Ovary (tissue), 9 donors: ENCODE results near the gene P2RY8. TPM values are rescaled to one million over a fixed set of nuclear protein-coding genes. Genes with fewer than 3 reads are reported as not detected.
"Not testable (repeated sequence)": the region's sequence is repeated elsewhere in the genome, so short reads cannot be mapped to it uniquely, and the experiment has no call there.

ENCODE experiments used
- DNase-seq, 5 donors: peaks; one replicate each; pipeline ENCODE4 v3.0.0-alpha.2; 2019 to 2020
- H3K27ac ChIP-seq, 2 donors: fragments of 200-600 bp; one replicate each; pipeline versions ENCODE4 v1.5.1 to v1.8.0; 2019 to 2022
- H3K27me3 ChIP-seq: fragments of 200-600 bp; one replicate; pipeline ENCODE4 v1.8.0; 2022
- H3K36me3 ChIP-seq: fragments of 200-600 bp; sonication (generic); one replicate; pipeline ENCODE4 v1.5.1; 2019
- H3K4me1 ChIP-seq: one replicate; pipeline ENCODE4 v1.8.1; 2013; ENCODE audit warnings: mild to moderate bottlenecking, moderate library complexity; ENCODE audit not compliant: insufficient read depth
- H3K4me3 ChIP-seq: fragments of 200-600 bp; sonication (generic); one replicate; pipeline ENCODE4 v1.5.1; 2017
- H3K9me3 ChIP-seq, 2 donors: fragments of 200-600 bp in 1 of 2; sonication (generic) in 1 of 2; one replicate each; pipeline versions ENCODE4 v1.5.1 to v1.8.1; 2013 to 2019; ENCODE audit warnings: mild to moderate bottlenecking in 1 of 2, moderate library complexity in 1 of 2
- EP300 ChIP-seq: sonication (generic); formaldehyde crosslinking; IDR thresholded peaks from one replicate; pipeline ENCODE4 v1.6.1; 2017; ENCODE audit warnings: antibody characterized with exemption
- POLR2A ChIP-seq: fragments of 450-650 bp; IDR thresholded peaks from one replicate; pipeline ENCODE4 v1.6.1; 2017; ENCODE audit warnings: antibody characterized with exemption, mild to moderate bottlenecking, moderate library complexity
- WGBS, 3 donors: extraction: QIAGEN DNeasy Blood & Tissue Kit in 1 of 3; methylation state at CpG; one replicate each; pipeline versions ENCODE4 v1.1.5 to v1.1.7; 2013 to 2017; 5-methylcytosine and 5-hydroxymethylcytosine counted together
- intact Hi-C, 4 donors: fragments of 100-400 bp; cut with DNase I; formaldehyde crosslinking; loops; one replicate each; pipeline versions ENCODE4 v1.11.0 to v1.15.1; 2022 to 2023
- polyA plus RNA-seq, 2 donors: library from polyadenylated mRNA; stranded (reverse); fragments of 200-250 nt in 1 of 2; fragments of 350-450 nt in 1 of 2; fragmentation: Illumina TruSeq in 1 of 2; extraction: RNeasy Lipid Tissue Mini Kit (QIAGEN cat#74804) in 1 of 2; gene quantifications; one replicate each; pipeline ENCODE4 v1.2.3, GENCODE V29; 2013 to 2014
- total RNA-seq, 7 donors: library from RNA; depleted of rRNA in 2 of 7; stranded (reverse); fragments of >200 nt in 2 of 7; fragmentation: NEBNext Ultra II Directional in 3 of 7; extraction: Animal tissue kit (Norgen Biotek cat#: 25700) in 3 of 7; gene quantifications; one replicate each; pipeline versions ENCODE4 v1.1.0 to v1.2.4, GENCODE V29; 2016 to 2023
- TF ChIP-seq, protein P1 (sequence below), 3 donors: fragments of 450-650 bp in 2 of 3; fragments of 200-600 bp in 1 of 3; IDR thresholded peaks; one replicate each; pipeline versions ENCODE4 v1.5.1 to v1.8.0; 2016 to 2022; ENCODE audit warnings: antibody characterized with exemption in 3 of 3, mild to moderate bottlenecking in 1 of 3
- donor health status: DM: no; HTN: no; CAD: no; lungs with moderate emphysema.
- donor health status: DM: no; HTN: no; CAD: no.
- donor health status: Bipolar disorder and iron deficiency.
- donor health status: DM: yes; HTN: yes; CAD: no.
- donor health status: DM: no; HTN: no; CAD: no.
- donor health status: DM: yes; HTN: yes; CAD: no.

P2RY8 gene
- total and polyA plus RNA-seq, 9 donors, result 0.48 to 1.4 (median 0.99) TPM

DNA sequence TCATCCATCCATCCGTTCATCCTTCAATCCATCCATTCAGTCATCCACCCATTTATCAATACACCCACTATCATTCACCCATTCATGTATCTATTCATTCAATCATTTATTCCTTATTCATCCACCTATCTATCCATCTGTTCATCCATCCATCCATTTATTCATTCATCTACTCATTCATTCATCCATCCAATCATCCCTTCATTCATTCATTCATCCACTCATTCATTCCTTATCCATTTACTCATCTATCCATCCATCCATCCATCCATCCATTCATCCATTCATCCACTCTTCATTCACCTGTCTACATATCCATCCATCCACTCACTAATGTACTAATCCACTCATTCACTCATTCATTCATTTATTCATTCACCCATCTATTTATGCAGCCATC lies 9.5 kb downstream of the P2RY8 start:
- DNase-seq, result no peak
- WGBS, 3 donors, result 75 to 85% (median 84%) methylated on average over 1 of the region's 1 CpG
- no peaks in the 10 kb centered on the region for H3K27me3 ChIP-seq
- no peaks in the 10 kb centered on the region for H3K4me1 ChIP-seq
- H3K36me3 ChIP-seq, result no peaks in the 10 kb centered on the region
- intact Hi-C loops, result no loop called here
- H3K27ac ChIP-seq, result no peak overlapping the region
- no peak overlapping the region for H3K4me3 ChIP-seq
- H3K9me3 ChIP-seq, result no peaks in the 10 kb centered on the region
- TF ChIP-seq, protein P1, sequence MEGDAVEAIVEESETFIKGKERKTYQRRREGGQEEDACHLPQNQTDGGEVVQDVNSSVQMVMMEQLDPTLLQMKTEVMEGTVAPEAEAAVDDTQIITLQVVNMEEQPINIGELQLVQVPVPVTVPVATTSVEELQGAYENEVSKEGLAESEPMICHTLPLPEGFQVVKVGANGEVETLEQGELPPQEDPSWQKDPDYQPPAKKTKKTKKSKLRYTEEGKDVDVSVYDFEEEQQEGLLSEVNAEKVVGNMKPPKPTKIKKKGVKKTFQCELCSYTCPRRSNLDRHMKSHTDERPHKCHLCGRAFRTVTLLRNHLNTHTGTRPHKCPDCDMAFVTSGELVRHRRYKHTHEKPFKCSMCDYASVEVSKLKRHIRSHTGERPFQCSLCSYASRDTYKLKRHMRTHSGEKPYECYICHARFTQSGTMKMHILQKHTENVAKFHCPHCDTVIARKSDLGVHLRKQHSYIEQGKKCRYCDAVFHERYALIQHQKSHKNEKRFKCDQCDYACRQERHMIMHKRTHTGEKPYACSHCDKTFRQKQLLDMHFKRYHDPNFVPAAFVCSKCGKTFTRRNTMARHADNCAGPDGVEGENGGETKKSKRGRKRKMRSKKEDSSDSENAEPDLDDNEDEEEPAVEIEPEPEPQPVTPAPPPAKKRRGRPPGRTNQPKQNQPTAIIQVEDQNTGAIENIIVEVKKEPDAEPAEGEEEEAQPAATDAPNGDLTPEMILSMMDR (IDR thresholded peaks at IDR 0.05), result no peak
- TF ChIP-seq POLR2A, result no peak
- no peak for TF ChIP-seq EP300

DNA sequence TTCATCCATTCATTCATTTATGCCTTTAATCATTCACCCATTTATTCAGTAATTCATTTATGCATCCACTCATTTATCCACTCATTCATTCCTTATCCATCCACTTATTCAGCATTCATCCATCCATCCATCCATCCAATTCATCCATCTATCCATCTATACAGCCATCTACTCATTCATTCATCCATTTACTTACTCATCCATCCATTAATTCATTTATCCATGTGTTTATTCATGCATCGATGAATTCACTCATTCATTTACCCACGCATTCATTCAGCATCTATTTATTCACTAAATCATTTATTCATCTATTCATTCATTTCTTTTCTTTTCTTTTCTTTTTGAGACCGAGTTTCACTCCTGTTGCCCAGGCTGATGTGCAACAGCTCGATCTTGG lies 10.4 kb downstream of the P2RY8 start:
- TF ChIP-seq POLR2A (no peak), EP300 (no peak)
- TF ChIP-seq, protein P1 (IDR thresholded peaks at IDR 0.05), result no peak
- no peak overlapping the region for H3K27ac ChIP-seq
- no peaks in the 10 kb centered on the region for H3K4me1 ChIP-seq
- H3K27me3 ChIP-seq, result no peaks in the 10 kb centered on the region
- DNase-seq, result no peak
- H3K36me3 ChIP-seq, result no peaks in the 10 kb centered on the region
- H3K9me3 ChIP-seq, result no peaks in the 10 kb centered on the region
- 83 to 89% (median 85%) methylated on average over 4 of the region's 4 CpGs for WGBS, 3 donors
- H3K4me3 ChIP-seq, result no peak overlapping the region
- intact Hi-C loops, result no loop called here

DNA sequence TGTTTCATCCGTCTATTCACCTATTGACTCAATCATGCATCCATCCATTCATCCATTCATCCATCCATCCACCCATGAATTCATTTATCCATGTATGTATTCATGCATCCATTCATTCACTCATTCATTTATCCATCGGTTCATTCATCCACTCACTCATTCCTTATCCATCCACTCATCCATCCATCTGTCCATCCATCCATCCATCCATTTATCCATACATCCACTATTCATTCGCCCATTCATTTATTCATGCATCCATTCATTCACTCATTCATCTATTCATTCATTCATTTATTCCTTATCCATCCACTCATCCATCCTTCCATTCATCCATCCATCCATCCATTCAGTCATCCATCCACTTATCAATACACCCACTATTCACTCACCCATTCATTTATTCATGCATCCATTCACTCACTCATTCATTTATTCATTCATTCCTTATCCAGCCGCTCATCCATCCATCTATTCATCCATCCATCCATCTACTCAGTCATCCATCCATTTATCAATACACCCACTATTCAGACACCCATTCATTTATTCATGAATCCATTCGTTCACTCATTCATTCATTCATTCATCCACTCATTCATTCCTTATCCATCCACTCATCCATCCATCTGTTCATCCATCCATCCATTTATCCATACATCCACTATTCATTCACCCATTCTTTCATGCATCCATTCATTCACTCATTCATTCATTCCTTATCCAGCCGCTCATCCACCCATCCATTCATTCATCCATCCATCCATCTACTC lies 11.2 kb downstream of the P2RY8 start:
- intact Hi-C loops, result no loop called here
- 80 to 82% (median 81%) methylated on average over 6 of the region's 6 CpGs for WGBS, 3 donors
- no peaks in the 10 kb centered on the region for H3K36me3 ChIP-seq
- no peaks in the 10 kb centered on the region for H3K9me3 ChIP-seq
- H3K27me3 ChIP-seq, result no peaks in the 10 kb centered on the region
- no peak for DNase-seq
- no peaks in the 10 kb centered on the region for H3K4me1 ChIP-seq
- H3K27ac ChIP-seq, result no peak overlapping the region
- no peak overlapping the region for H3K4me3 ChIP-seq
- TF ChIP-seq POLR2A (no peak), EP300 (no peak)
- TF ChIP-seq, protein P1 (IDR thresholded peaks at IDR 0.05), result no peak

DNA sequence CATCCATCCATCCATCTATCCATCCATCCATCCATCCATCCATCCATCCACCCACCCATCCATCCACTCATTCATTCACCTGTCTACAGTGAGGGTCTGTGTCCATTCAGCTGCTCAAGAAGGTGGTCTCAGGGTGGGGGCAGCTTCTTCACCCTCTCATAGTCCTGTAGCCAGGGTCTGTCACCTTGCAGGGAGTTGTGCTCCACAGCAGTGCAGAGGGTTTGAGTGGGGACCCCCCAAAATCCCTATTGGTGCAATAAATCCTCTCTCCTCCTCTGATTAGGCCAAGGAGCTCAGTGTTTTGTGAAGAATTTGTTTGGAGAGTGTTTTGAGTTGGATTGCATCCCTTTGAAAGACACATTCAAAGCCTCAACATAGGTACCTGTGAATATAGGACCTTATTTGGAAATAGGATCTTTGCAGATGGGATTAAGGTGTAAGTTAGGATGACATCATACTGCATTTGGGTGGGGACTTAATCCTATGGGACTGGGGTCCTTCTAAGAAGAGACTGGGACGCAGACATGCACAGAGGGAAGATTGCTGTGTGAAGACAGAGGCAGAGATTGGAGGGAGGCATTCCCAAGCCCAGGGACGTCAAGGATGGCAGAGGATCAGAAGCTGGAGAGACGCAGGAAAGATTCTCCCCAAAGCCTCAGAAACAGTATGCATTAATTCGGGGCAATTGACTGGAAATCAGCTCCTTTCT lies 12.0 kb downstream of the P2RY8 start:
- Histone ChIP-seq H3K4me1 (no peaks in the 10 kb centered on the region), H3K36me3 (no peaks in the 10 kb centered on the region), H3K27ac (no peak overlapping the region), H3K4me3 (no peak overlapping the region), H3K9me3 (no peaks in the 10 kb centered on the region), H3K27me3 (no peaks in the 10 kb centered on the region)
- intact Hi-C loops, result no loop called here
- DNase-seq, result no peak
- 70 to 77% (median 76%) methylated on average over 4 of the region's 4 CpGs for WGBS, 3 donors
- TF ChIP-seq POLR2A, result no peak
- TF ChIP-seq, protein P1 (IDR thresholded peaks at IDR 0.05), result no peak

DNA sequence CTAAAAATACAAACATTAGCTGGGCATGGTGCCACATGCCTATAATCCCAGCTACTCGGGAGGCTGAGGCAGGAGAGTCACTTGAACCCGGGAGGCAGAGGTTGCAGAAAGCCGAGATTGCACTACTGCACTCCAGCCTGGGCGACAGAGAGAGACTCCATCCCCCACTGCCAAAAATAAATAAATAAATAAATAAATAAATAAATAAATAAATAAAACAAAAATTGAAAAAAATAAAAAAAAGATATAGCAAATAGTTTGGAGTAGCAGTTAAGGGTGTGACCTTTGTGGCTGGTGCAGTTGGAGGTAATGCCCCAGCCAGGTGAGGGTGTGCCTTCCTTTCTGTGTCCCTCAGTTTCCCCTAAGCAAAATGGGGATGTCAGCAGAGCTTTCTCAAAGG lies 14.1 kb downstream of the P2RY8 start:
- H3K9me3 ChIP-seq, H3K36me3 ChIP-seq, intact Hi-C loops, H3K4me3 ChIP-seq, H3K27ac ChIP-seq, H3K4me1 ChIP-seq, DNase-seq, H3K27me3 ChIP-seq: not testable (repeated sequence)
- 69 to 84% (median 72%) methylated on average over 4 of the region's 4 CpGs for WGBS, 3 donors
